Measurements from ENCODE around the gene ATP8B1. TPM values are rescaled to one million over a fixed set of nuclear protein-coding genes. Genes with fewer than 3 reads are reported as not detected.

The ATP8B1 gene
- total and polyA plus RNA-seq, 10 donors: 1.0 to 22.0 (median 12.7) TPM

- Histone ChIP-seq H3K4me3 (no peak overlapping the region), H3K27me3 (replicated peaks in 1 of 7) (no peaks in the 10 kb centered on the region), H3K27ac (peak overlapping the region in 1 of 8 donors; percentile 62), H3K36me3 (no peaks in the 10 kb centered on the region), H3K4me1 (no peaks in the 10 kb centered on the region), H3K9me3 (no peaks in the 10 kb centered on the region)
- intact Hi-C loops (cut with DNase I; ENCODE audit: low total_unique reads): no loop called here
- 73 to 89% (median 87%) methylated on average over 3 of the region's 3 CpGs for WGBS, 5 donors
- DNase-seq: no peak
- TF ChIP-seq, protein P1, sequence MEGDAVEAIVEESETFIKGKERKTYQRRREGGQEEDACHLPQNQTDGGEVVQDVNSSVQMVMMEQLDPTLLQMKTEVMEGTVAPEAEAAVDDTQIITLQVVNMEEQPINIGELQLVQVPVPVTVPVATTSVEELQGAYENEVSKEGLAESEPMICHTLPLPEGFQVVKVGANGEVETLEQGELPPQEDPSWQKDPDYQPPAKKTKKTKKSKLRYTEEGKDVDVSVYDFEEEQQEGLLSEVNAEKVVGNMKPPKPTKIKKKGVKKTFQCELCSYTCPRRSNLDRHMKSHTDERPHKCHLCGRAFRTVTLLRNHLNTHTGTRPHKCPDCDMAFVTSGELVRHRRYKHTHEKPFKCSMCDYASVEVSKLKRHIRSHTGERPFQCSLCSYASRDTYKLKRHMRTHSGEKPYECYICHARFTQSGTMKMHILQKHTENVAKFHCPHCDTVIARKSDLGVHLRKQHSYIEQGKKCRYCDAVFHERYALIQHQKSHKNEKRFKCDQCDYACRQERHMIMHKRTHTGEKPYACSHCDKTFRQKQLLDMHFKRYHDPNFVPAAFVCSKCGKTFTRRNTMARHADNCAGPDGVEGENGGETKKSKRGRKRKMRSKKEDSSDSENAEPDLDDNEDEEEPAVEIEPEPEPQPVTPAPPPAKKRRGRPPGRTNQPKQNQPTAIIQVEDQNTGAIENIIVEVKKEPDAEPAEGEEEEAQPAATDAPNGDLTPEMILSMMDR (IDR thresholded peaks at IDR 0.05 in 8 of 11, conservative IDR thresholded peaks at IDR 0.05 in 3 of 11): no peak
Observed at GRCh38 chr18:57819119-57819518, 16.0 kb upstream of the ATP8B1 start.

GRCh38 chr18:57816208-57816954, 13.3 kb upstream of the ATP8B1 start:
- H3K4me1 ChIP-seq: no peaks in the 10 kb centered on the region
- H3K27ac ChIP-seq: no peak overlapping the region
- intact Hi-C loops (cut with DNase I; ENCODE audit: low total_unique reads): no loop called here
- DNase-seq: no peak
- H3K4me3 ChIP-seq: no peak overlapping the region
- H3K36me3 ChIP-seq: no peaks in the 10 kb centered on the region
- 77 to 91% (median 87%) methylated on average over 10 of the region's 10 CpGs for WGBS, 5 donors
- TF ChIP-seq, protein P1 (IDR thresholded peaks at IDR 0.05 in 8 of 11, conservative IDR thresholded peaks at IDR 0.05 in 3 of 11): no peak
- TF ChIP-seq POLR2A (IDR thresholded peaks at IDR 0.05) (no peak), POLR2AphosphoS5 (IDR thresholded peaks at IDR 0.05) (no peak)
- peaks cover 0 to 26% (median 22%) of the 10 kb centered on the region in 8 donors for H3K9me3 ChIP-seq
- no peaks in the 10 kb centered on the region for H3K27me3 ChIP-seq (replicated peaks in 1 of 7)

DNA sequence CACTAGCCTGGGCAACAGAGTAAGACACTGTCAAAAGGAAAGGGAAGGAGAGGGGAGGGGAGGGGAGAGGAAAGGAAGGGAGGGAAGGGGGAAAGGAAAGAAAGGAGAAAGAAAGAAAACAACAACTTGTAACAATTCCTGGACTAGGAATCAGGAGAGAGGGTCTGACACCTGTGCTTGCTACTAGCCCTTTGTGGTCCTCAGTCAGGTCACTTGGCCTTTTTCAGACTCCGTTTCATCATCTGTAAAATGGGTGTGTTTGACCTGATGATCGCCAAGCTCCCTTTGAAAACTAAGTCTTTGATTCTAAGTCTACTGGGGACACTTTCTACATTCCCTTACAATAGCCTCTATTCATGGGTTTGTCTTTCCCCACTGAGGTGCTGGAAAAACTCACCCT, 11.4 kb upstream of the ATP8B1 start:
- no peak overlapping the region for H3K27ac ChIP-seq
- H3K4me3 ChIP-seq: no peak overlapping the region
- 87 to 100% (median 95%) methylated on average over 2 of the region's 2 CpGs for WGBS, 5 donors
- no peak for DNase-seq
- TF ChIP-seq, protein P1 (IDR thresholded peaks at IDR 0.05 in 8 of 11, conservative IDR thresholded peaks at IDR 0.05 in 3 of 11): no peak
- TF ChIP-seq POLR2AphosphoS5 (IDR thresholded peaks at IDR 0.05): no peak
- TF ChIP-seq POLR2A (IDR thresholded peaks at IDR 0.05): no peak
- H3K36me3 ChIP-seq: no peaks in the 10 kb centered on the region
- no peaks in the 10 kb centered on the region for H3K4me1 ChIP-seq
- H3K9me3 ChIP-seq: peaks cover 0 to 28% (median 23%) of the 10 kb centered on the region in 8 donors
- no peaks in the 10 kb centered on the region for H3K27me3 ChIP-seq (replicated peaks in 1 of 7)
- intact Hi-C loops (cut with DNase I; ENCODE audit: low total_unique reads): no loop called here

DNA sequence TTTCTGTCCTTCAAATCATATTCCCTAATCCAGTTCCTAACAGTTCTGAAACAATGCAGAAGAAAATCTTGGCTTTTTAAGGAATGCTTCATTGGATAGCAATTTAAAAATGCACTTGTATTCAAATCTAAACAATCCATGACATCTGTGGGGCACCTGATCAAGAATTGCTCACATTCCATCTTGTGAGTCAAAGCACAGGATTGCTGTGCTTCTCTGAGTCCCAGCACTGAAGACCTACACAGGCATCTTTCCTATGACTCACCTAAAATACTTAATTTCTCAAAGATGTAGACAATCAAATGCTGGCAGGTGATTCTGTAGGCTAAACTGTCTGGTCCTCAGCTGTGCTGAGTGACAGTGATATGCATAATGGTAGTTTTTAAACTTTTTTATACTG, 10.1 kb upstream of the ATP8B1 start:
- no peak for DNase-seq
- Histone ChIP-seq H3K36me3 (no peaks in the 10 kb centered on the region), H3K27ac (no peak overlapping the region), H3K9me3 (peaks cover 0 to 28% (median 23%) of the 10 kb centered on the region in 8 donors), H3K4me1 (no peaks in the 10 kb centered on the region), H3K27me3 (replicated peaks in 1 of 7) (no peaks in the 10 kb centered on the region), H3K4me3 (no peak overlapping the region)
- intact Hi-C loops (cut with DNase I; ENCODE audit: low total_unique reads): no loop called here
- TF ChIP-seq, protein P1 (IDR thresholded peaks at IDR 0.05 in 8 of 11, conservative IDR thresholded peaks at IDR 0.05 in 3 of 11): no peak
- TF ChIP-seq POLR2AphosphoS5 (IDR thresholded peaks at IDR 0.05): no peak
- TF ChIP-seq POLR2A (IDR thresholded peaks at IDR 0.05): no peak

Measured in spleen (tissue), 11 donors.